Spleen (tissue), 7 donors: ENCODE measurements around the gene EID3.

ENCODE experiments used
- CTCF ChIP-seq, 11 experiments: fragments of 200-600 bp in 7 of 11; fragments of 450-650 bp in 4 of 11; sonication (generic) in 4 of 11; IDR thresholded peaks in 8 of 11; conservative IDR thresholded peaks in 3 of 11; 1 replicate in 7 of 11; 2 replicates in 4 of 11; pipeline versions ENCODE4 v1.4.0 to v1.8.0; 2016 to 2021; ENCODE audit warnings: antibody characterized with exemption in 11 of 11, inconsistent platforms in 4 of 11, mild to moderate bottlenecking in 1 of 11
- POLR2A ChIP-seq, 3 donors: fragments of 450-650 bp; IDR thresholded peaks; one replicate each; pipeline ENCODE4 v1.5.1; 2017; ENCODE audit warnings: antibody characterized with exemption in 3 of 3, mild to moderate bottlenecking in 1 of 3
- donor health status: DM: no; HTN: no; CAD: no; lungs with moderate emphysema.
- donor health status: DM: no; HTN: no; CAD: no.
- donor health status: DM: no; HTN: no; CAD: no.

GRCh38 chr12:104299842-104300481, 3.6 kb upstream of the EID3 start:
- TF ChIP-seq CTCF (IDR thresholded peaks at IDR 0.05 in 8 of 11, conservative IDR thresholded peaks at IDR 0.05 in 3 of 11) (no peak), POLR2A (IDR thresholded peaks at IDR 0.05) (no peak)
